Upper lobe of right lung (tissue), 1 donor: ENCODE measurements around the gene FHOD1. TPM values are rescaled to one million over a fixed set of nuclear protein-coding genes. Genes with fewer than 3 reads are reported as not detected.

Experiments
- ATAC-seq: fragments of 200-7000 bp; cut with Tn5 transposase; one replicate; pipeline ENCODE4 v1.9.1; 2020; ENCODE audit warnings: mild to moderate bottlenecking, moderate library complexity
- DNase-seq: peaks from one replicate; pipeline ENCODE4 v3.0.0-alpha.2; 2020
- H3K27ac ChIP-seq: fragments of 200-600 bp; one replicate; pipeline ENCODE4 v1.8.0; 2022
- H3K27me3 ChIP-seq: fragments of 200-600 bp; one replicate; pipeline ENCODE4 v1.8.0; 2022; ENCODE audit warnings: mild to moderate bottlenecking
- H3K36me3 ChIP-seq: fragments of 200-600 bp; one replicate; pipeline ENCODE4 v1.8.0; 2022
- H3K4me1 ChIP-seq: fragments of 200-600 bp; one replicate; pipeline ENCODE4 v1.8.0; 2022
- H3K4me3 ChIP-seq: fragments of 200-600 bp; one replicate; pipeline ENCODE4 v1.8.0; 2022; ENCODE audit warnings: mild to moderate bottlenecking
- H3K9me3 ChIP-seq: fragments of 200-600 bp; one replicate; pipeline ENCODE4 v1.8.0; 2022
- intact Hi-C: fragments of 100-400 bp; cut with DNase I; formaldehyde crosslinking; loops from one replicate; pipeline ENCODE4 v1.11.0; 2022
- total RNA-seq: library from RNA; stranded (reverse); fragmentation: NEBNext Ultra II Directional; extraction: Animal tissue kit (Norgen Biotek cat#: 25700); gene quantifications from one replicate; pipeline ENCODE4 v1.2.1, GENCODE V29; 2021
- TF ChIP-seq, protein P1 (sequence below): fragments of 200-600 bp; IDR thresholded peaks from one replicate; pipeline ENCODE4 v1.8.0; 2022; ENCODE audit warnings: antibody characterized with exemption
- donor health status: DM: no; HTN: yes; CAD: no; lungs with severe emphysema.

Gene FHOD1
- total RNA-seq, 1 donor from 2014 or later = 94.9 TPM

DNA sequence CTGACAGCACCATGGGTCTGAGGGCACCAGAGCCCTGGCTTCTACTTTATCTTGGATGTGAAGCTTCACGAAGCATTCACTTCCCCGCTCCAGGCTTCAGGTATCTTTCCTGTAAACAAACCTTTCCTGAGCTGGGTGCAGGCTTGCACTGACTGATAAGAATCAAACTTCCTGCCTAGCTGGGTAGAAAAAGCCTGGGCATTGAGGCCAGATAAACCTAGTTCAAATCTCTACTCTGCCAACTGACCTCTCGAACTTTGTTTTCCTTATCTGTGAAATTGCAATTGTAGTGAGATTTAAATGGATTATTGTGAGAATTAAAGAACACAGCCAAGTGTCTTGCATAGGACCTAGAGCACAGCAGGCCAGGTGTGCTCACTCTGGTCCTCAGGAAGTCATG, 23.3 kb downstream of the FHOD1 start:
- H3K36me3 ChIP-seq = peaks cover 10% of the 10 kb centered on the region
- intact Hi-C loops = no loop called here
- no peak for ATAC-seq
- no peaks in the 10 kb centered on the region for H3K9me3 ChIP-seq
- H3K4me3 ChIP-seq = no peak overlapping the region
- H3K27me3 ChIP-seq = no peaks in the 10 kb centered on the region
- DNase-seq = no peak
- no peak overlapping the region for H3K27ac ChIP-seq
- TF ChIP-seq, protein P1, sequence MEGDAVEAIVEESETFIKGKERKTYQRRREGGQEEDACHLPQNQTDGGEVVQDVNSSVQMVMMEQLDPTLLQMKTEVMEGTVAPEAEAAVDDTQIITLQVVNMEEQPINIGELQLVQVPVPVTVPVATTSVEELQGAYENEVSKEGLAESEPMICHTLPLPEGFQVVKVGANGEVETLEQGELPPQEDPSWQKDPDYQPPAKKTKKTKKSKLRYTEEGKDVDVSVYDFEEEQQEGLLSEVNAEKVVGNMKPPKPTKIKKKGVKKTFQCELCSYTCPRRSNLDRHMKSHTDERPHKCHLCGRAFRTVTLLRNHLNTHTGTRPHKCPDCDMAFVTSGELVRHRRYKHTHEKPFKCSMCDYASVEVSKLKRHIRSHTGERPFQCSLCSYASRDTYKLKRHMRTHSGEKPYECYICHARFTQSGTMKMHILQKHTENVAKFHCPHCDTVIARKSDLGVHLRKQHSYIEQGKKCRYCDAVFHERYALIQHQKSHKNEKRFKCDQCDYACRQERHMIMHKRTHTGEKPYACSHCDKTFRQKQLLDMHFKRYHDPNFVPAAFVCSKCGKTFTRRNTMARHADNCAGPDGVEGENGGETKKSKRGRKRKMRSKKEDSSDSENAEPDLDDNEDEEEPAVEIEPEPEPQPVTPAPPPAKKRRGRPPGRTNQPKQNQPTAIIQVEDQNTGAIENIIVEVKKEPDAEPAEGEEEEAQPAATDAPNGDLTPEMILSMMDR = no peak
- peaks cover 13% of the 10 kb centered on the region for H3K4me1 ChIP-seq

DNA sequence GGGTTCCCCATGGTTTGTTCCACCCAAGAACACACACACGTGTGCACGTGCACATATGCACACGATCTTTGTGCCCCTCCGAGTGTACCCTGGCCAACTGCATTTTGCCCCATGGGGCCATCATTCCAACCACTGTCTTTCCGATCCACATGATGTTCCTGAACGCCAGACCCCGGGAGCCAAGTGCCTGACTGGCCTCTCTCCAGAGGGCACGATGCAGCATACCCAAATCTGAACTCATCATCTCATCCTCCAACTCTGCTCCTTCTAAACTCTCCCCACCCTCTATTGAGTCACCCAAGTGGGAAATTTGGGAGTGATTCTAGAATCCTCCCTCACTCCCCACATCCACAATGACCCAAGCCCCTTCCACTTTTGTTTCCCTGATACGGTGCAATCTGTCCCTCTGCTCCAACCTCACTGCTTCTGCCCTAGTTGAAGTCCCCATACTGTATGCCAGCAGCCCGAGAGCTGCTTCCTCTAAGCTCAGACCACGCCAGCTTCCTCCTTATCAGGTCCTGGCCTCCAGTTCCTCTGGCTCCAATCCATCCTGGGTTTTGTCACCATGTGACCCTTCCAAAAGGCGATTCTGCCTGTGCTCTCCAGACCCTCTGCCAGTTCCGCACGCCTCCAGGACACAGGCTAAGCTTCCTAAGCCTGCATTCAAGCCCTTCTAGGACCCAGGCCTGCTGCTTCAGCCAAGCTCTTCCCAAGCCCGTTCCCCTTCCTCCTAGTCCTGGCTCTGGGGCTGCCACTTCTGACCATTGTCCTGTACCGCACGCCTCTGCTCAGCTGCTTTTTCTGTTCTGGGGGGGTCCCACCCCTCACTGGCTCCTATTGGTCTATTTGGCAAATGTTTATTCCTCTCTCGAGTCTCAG, 30.4 kb downstream of the FHOD1 start:
- peaks cover 21% of the 10 kb centered on the region for H3K4me1 ChIP-seq
- no peaks in the 10 kb centered on the region for H3K27me3 ChIP-seq
- no peaks in the 10 kb centered on the region for H3K36me3 ChIP-seq
- intact Hi-C loops = no loop called here
- H3K27ac ChIP-seq = peak overlapping the region; percentile 77
- TF ChIP-seq, protein P1 = no peak
- DNase-seq (no peak), ATAC-seq (peak; percentile 85)
- H3K4me3 ChIP-seq = no peak overlapping the region
- no peaks in the 10 kb centered on the region for H3K9me3 ChIP-seq

DNA sequence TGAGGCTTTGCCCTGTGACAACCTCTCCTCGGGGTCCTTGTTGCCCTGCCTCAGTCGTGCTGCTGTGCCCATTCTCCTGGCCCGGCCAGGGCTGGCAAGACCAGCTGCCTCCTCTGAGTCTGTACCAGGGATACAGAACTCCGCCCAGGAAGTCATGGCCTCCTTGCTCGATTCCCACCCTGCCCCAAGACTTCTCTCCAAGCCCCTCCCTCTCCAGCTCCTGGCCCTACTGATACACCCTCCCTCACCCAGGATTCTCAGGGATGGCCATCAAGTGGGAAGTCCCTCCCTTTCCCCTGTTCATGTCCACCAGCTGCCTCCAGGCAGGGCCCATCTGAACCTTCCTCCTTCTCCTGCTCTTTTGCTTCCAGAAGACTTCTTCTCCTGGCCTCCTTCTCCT, 31.6 kb downstream of the FHOD1 start:
- Histone ChIP-seq H3K4me1 (peaks cover 21% of the 10 kb centered on the region), H3K27me3 (no peaks in the 10 kb centered on the region), H3K36me3 (no peaks in the 10 kb centered on the region), H3K9me3 (no peaks in the 10 kb centered on the region), H3K27ac (no peak overlapping the region), H3K4me3 (no peak overlapping the region)
- ATAC-seq = no peak
- TF ChIP-seq, protein P1 = no peak
- intact Hi-C loops = no loop called here
- DNase-seq = no peak

DNA sequence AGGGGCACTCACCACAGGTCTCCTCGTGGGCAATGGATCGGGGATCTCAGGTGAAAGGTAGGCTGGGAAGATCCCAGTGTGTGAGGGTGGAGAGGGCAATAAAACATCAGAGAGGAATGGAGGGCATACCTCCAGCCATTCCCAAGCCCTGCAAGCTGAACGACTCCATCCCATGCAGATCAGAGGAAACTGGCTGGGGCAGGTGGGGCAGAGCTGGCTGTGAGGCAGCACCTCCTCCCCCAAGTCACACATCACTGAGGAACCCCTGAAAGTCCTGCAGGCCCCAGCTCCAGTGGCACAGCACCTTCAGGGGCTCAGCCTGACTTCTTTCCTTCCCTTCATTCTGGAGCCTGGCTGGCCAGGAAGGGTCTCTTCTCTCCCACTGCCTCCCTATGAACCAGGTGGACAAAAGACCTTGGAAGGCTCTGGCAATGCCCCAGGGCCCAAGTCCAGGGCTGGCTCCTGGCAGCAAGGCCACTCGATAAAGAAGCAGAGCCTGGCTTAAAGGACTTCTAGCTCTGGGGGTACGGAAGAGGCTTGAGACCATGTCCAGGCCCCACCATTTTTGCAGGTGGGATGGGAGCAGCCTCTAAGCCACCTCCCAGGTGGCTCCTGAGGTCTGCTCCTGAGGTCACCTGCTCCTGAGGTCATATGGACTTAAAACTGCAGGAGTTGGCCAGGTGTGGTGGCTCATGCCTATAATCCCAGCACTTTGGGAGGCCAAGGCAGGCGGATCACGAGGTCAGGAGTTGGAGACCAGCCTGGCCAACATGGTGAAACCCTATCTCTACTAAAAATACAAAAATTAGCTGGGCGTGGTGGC, 33.9 kb downstream of the FHOD1 start:
- Histone ChIP-seq H3K4me1 (peaks cover 21% of the 10 kb centered on the region), H3K27me3 (no peaks in the 10 kb centered on the region), H3K36me3 (no peaks in the 10 kb centered on the region), H3K9me3 (no peaks in the 10 kb centered on the region), H3K27ac (no peak overlapping the region), H3K4me3 (no peak overlapping the region)
- DNase-seq (no peak), ATAC-seq (no peak)
- TF ChIP-seq, protein P1 = no peak
- intact Hi-C loops = no loop called here

DNA sequence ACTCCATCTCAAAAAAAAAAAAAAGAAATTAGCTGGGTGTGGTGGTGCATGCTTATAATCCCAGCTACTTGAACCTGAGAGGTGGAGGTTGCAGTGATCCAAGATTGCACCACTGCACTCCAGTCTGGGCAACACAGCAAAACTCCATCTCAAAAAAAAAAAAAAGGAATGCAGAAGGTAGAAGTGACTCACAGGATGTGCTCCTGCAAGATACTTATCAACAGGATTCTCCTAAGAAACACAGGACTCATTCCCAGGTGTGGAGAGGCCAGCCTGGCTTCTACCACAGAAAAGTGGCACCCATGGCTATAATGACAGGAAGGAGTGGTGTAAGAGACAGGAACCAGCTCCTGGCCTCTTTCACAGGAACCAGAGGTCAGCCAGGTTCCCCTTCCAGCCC, 34.5 kb downstream of the FHOD1 start:
- DNase-seq (no peak), ATAC-seq (peak; percentile 6)
- no peak overlapping the region for H3K4me3 ChIP-seq
- TF ChIP-seq, protein P1 = no peak
- H3K36me3 ChIP-seq = no peaks in the 10 kb centered on the region
- intact Hi-C loops = no loop called here
- H3K4me1 ChIP-seq = peaks cover 21% of the 10 kb centered on the region
- no peaks in the 10 kb centered on the region for H3K27me3 ChIP-seq
- no peak overlapping the region for H3K27ac ChIP-seq
- no peaks in the 10 kb centered on the region for H3K9me3 ChIP-seq
